ENCODE data around the gene PDCL2.

GRCh38 chr4:55613621-55614020 is 21.6 kb upstream of the PDCL2 start:
- TF ChIP-seq CTCF (IDR thresholded peaks at IDR 0.05) = no peak
- no peak for TF ChIP-seq POLR2A (IDR thresholded peaks at IDR 0.05)

All from Peyer's patch (tissue), 4 donors.